SW480 (cell line): ENCODE measurements around the gene RCC1.
"Not testable (repeated sequence)": the region's sequence is repeated elsewhere in the genome, so short reads cannot be mapped to it uniquely, and the experiment has no call there.

Source experiments
- DNase-seq: peaks from one replicate; pipeline ENCODE4 v3.0.0-alpha.2; 2016; ENCODE audit warnings: low spot score

The RCC1 gene

DNA sequence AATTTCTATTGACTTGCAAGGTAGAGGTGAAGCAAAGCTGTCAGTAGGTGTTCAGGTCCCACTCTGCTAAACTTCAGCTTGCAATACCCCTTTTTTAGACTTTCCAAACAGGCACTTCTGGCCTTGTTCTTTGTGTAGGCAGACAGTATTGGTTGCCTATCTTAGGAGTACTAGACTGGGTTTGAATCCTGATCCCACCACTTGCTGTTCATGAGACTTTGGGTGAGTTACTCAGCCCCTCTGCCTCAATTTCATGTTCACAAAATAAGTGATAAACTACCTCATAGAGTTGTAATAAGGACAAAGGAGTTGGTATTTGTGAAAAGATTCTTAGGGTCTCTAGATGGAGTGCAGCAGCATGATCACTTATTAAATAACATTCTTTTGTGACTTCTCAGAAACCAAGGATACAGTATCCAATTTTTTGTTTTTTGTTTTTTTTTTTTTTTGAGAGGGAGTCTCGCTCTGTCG lies 5.2 kb downstream of the RCC1 start:
- DNase-seq = no peak

DNA sequence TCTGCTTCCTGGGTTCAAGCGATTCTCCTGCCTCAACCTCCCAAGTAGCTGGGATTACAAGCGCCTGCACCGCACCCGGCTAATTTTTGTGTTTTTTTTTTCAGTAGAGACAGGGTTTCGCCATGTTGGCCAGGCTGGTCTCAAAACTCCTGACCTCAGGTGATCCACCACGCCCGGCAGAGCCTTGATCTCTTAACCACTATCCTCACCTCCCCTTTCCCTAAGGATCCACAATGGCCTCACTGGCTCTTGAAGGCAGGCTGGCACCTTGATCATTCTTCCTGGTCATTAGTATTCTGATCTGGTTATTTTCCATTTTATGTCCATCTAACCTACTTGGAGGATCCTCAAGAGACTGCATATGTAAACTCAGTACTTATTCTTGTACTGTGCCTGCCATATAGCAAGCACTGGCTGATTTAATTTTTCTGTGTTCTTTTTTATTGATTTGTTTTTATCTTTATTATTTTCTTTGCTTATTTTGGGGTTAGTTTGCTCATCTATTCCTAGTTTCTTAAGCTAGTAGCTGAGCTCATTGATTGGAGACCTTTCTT lies 6.3 kb downstream of the RCC1 start:
- DNase-seq = peak; percentile 50

DNA sequence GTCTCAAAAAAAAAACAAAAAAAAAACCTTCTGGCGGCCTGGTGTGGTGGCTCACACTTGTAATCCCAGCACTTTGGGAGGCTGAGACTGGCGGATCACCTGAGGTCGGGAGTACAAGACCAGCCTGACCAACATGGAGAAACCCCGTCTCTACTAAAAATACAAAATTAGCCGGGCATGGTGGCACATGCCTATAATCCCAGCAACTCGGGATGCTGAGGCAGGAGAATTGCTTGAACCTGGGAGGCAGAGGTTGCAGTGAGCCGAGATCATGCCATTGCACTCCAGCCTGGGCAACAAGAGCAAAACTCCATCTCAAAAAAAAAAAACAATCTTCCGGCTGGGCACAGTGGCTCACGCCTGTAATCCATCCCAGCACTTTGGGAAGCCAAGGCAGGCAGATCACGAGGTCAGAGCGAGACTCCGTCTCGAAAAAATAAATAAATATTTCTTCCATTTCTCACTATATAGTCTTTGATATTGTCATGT lies 8.6 kb downstream of the RCC1 start:
- DNase-seq = not testable (repeated sequence)

DNA sequence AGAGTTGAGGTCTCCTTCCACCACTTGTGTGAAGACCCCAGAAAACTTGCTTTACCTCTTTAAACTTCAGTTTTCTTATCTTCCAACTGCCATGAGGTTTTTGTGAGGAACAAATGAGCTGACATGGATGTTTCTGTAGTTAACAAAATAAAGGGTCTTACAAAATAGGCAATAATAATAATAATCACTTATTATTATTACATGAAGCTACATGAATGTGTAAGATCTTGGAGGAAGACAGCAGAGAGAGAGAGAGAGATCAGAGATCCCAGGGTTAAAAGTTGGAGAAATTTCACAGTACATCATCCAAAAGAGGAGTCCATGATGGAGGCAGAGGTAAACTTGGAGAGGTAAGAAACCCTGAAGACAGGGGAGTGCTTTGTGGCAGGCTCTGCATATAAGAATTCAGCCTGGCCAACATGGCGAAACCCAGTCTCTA lies 10.7 kb downstream of the RCC1 start:
- DNase-seq = peak; percentile 51

DNA sequence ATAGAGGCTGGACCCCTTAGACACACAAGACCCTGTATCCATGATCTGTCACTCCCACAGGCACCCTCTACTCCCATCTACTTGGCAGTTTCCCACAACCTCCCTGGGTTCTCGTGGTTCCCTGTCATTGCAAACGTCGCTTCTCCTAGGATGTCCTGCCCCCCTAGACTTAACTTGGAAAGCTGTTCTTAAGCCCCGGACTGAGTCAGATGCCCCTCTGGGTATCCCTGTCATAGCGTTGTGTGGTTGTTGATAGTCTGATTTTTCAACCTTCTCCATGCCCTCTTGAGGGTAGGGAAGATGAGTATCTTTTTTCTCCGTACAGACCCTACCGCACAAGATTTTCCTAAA lies 11.8 kb downstream of the RCC1 start:
- peak; percentile 73 for DNase-seq

DNA sequence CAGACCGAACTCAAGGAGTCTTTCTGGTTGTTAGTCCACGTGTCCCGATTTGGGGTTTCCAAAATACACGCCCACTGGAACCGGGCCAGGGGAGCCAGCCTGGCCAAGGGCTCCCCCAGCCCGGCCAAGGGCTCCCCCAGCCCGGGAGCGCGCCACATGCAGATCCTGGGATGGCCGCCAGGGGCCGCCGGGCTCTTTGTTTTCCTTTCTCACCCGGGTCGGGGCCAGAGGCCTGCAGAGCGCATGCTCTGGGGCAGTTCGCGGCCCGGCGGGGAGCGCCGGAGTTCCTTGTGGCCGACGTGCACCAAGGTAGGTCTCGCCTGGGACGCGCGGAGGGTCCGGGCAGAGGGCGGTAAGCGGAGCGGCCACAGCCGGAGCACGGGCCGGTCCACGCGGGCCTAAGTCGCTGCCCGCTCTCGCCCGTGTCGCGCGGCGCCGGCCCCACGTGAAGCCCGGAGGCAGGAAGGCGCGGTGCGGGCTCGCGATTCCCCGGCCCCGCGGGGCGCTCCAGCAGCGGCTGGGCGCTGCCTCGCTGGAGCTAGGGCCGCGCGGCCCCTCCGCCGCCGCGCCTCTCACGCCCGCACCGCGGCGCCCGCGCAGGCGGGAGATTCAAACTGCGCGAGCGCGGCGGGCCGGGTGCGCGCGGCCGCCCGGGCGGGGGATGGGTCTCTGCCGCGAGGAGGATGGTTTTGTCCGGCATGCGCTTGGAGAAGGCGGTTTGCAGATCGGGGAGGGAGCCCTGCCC lies 12.3 kb downstream of the RCC1 start:
- DNase-seq = peak; percentile 85

DNA sequence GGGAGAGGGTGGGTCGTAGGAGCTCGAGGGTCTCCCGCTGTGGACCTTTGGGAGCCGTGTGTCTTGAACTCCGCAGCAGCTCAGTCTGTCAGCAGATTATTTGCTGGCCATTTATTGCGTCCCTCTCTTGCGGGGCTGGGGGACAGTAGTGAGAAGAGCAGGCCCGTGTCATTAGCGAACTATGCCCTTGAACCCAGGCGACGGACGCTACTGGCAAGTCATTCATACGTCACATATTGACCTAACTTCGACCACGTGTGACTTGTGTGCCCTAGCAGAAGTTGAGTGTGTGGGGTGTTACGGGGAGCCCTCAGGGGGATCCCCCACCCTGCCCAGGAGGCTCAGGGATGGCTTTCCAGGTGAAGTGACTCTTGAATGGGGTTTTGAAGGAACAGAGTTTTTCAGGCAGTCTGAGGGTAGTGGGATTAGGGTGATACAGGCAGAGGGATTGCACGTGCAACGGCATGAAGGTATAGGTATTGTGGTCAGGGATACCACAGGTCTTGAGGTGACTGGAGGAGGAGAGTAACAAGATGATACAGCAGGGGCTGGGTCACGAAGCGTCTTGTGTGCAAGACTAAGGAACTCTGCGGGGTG lies 13.0 kb downstream of the RCC1 start:
- no peak for DNase-seq

DNA sequence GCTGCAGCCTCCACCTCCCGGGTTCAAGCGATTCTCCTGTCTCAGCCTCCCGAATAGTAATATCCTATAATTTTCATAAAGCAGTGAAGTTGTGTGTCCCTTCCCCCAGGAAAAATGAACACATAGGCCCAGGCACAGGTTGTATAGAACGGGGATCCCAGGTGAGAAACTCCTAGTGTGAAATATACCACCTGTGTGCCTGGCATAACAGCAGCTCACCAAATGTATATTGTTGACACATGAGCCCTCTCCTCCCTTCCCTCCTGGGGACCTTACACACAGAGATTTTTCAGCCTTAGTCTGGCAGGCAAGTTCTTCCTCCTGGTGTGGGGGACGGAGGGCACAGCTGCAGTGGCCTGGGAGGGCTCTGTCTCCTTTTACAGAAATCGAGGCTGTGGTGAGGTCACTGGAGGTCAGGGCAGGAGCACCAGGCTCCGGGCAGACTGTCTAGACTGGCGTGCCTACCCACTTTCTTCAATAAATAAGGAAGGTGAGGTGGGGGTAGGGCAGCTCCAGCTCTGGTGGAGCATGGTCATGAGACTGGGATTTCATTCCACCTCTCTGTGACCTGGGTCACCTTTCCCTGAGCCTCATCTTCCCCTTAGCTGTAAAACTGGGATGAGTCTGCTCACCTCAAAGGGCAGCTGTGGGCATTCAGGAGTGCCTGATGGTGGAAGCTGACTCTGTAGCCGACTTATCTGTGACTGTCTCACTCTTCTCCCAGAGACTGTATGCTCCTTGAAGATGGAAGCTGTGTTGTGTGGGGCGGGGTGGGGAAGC lies 14.3 kb downstream of the RCC1 start:
- DNase-seq = no peak

DNA sequence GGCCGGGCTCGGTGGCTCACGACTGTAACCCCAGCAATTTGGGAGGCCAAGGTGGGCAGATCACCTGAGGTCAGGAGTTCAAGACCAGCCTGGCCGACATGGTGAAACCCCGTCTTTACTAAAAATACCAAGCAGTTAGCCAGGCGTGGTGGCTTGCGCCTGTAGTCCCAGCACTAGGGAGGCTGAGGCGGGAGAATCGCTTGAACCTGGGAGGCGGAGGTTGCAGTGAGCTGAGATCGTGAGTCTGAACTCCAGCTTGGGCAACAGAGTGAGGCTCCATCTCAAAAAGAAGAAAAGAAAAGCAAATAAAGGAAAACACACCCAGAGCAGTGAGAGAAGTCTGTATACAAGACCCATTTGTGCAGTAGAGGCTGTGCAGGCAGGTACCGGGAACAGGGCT lies 15.0 kb downstream of the RCC1 start:
- DNase-seq = not testable (repeated sequence)

DNA sequence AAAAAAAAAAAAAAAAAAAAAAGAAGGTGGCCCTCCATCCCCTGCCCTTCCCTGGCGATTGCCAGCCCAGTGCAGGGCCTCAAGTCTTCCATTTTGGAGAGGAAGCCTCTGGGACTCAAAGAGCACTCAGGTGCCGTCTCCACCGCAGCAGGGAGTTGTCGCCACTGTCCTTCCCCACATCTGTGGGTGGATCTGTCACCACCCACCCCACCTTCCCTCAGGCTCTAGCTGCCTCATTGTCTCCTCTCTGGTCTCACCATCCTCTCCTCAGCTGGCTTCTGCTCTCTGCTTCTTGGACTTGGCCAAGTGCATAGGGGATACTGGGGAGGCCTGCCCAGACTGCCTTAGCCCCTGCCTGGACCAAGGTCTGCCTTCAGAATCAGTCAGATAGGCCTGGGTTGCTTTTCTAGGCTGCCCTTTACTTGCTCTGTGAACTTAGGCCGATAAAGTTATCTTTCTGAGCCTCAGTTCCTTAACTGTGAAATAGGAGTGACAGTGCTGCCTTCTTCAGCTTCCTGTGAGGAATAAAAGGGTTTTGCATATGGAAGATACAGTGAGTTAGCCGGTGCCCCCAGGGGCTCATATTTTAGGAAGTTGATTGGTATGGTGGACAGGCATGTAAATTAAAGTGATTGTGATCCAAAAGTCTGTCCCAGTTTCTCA lies 15.8 kb downstream of the RCC1 start:
- no peak for DNase-seq

DNA sequence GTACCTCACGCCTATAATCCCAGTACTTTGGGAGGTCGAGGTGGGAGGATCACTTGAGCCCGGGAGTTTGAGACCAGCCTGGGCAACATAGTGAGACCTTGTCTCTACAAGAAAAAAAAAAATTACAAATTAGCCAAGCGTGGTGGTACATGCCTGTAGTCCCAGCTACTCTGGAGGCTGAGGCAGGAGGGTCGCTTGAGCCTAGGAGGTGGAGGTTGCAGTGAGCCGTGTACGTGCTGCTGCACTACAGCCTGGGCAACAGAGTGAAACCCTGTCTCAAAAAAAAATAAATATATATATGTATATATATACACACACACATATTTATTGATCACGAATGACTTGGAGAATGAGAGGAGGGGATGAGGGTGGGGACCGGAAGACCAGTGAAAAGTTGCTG lies 16.7 kb downstream of the RCC1 start:
- DNase-seq = not testable (repeated sequence)

DNA sequence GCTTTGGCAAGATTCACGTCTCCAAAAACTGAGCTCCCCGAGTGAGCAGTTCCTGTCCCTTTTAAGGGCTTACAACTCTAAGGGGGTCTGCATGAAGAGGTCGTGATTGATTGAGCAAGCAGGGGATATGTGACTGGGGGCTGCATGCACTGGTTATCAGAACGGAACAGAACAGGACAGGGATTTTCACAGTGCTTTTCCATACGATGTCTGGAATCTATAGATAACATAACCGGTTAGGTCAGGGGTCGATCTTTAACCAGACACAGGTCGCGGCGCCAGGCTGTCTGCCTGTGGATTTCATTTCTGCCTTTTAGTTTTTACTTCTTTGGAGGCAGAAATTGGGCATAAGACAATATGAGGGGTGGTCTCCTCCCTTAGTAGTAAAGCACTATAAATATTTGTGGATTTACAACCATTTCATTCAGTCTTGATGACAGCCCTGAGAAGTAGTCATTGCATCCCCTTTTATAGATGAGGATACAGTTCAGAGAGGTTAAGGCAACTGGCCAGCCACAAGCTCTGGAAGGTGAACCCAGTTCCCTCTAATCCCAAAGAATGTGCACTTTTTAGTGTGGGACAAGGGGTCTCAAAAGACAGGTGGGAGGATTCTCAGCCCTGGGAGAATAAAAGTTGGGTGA lies 19.3 kb downstream of the RCC1 start:
- DNase-seq = not testable (repeated sequence)

DNA sequence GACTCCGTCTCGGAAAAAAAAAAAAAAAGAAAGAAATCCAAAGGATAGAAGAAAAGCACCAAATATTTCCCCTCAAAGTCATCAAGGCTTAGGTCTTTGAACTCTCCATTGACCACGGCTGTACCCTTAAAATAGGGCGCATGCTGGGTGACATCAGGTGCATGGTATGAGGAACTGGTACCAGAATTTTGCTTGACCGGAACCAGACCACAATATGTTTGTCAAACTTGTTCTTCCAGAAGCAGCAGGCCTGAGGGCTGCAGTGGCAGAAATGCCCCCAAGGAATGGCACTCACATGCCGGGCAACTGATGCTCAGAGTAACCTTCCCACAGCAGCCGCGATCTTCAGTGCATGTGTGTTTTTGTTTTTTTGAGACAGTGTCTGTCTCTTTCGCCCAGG lies 21.0 kb downstream of the RCC1 start:
- no peak for DNase-seq

DNA sequence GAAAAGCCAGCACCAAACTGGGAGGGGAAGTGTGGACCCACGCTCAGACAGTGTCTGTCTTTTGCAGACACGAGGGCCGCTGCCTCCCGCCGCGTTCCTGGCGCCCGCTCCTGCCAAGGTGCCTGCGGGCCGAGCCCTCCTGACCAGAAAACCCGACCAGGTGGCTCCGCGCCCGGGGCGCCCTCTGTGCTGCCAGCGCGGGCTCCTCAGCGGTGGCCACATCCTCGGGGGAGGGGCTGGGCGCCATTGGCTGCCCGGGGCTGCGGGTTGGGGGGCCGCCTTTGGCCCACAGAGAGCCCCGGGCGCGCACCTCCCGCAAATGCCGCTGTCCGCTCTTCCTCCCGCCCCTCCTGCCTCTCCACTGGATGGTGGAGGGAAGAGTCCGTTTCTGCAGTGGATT lies 24.6 kb downstream of the RCC1 start:
- no peak for DNase-seq

DNA sequence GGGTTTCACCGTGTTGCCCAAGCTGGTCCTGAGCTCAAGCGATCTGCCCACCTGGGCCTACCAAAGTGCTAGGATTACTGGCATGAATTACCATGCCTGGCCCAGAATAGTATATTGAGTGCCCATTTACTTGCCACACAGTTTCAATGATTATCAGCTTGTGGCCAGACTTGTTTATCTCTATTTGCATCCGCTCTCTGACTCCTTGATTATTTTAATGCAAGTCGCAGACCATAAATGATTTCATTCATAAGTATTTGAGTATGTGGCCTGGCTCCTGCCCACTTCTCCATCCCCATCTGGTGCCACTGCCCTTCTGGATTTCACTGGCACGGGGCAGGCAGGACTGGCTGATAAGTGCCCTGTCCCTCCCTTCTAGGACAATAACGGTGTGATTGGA lies 28.8 kb downstream of the RCC1 start:
- DNase-seq = no peak

DNA sequence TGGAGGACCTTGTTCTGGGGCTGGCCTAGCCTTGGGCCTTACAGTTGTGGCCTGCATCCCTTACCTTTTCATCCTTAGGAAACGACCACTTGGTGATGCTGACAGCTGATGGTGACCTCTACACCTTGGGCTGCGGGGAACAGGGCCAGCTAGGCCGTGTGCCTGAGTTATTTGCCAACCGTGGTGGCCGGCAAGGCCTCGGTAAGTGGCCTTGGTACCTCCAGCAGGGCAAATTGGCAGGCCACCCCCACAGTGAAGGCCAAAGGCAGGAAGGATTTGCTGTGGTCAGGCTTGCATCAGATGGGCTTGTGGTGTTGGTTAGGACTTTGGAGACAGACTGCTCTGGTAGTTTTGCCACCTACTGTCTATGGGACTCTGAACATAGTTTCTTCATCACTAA lies 29.3 kb downstream of the RCC1 start:
- DNase-seq = no peak

DNA sequence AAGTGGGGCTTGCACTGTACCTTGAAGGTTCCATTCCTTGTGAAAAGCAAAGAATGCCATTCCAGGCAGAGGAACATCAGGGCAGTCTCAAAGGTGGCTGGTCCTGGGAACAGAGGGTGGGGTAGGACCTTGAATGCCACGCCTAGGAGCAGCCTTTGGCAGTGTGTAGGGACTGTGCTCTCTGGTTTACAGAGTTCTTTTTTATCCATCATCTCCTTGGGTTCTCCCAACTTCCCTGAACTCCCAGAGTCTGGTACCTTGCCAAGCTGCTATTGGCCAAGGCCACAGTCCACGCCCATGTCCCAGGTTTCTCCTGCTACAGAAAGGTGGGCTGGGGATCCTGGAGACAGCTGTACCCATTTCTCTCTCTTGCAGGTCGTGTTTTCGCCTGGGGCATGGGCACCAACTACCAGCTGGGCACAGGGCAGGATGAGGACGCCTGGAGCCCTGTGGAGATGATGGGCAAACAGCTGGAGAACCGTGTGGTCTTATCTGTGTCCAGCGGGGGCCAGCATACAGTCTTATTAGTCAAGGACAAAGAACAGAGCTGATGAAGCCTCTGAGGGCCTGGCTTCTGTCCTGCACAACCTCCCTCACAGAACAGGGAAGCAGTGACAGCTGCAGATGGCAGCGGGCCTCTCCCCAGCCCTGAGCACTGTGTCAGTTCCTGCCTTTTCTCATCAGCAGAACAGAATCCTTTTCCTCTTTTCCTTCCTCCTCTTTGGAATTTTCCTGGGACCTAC lies 31.8 kb downstream of the RCC1 start:
- no peak for DNase-seq

DNA sequence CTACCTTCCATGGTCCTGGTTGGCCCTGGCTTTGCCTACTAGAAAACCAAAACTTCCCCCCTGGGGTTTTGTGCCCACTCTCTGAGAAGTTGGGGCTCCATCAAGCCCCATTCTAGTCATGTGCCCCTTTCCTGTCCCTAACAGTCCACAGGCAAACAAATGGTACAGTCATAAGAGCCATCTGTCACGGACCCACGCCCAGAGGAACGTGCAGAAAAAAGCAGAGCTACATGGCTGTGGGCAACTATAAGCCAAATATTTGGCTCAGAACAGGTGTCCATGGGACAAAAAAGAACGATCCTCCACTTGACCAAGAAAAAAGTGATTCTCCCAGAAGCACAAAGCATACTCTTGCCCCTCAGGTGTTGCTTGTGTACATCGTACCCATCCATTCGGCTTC lies 32.4 kb downstream of the RCC1 start:
- no peak for DNase-seq

DNA sequence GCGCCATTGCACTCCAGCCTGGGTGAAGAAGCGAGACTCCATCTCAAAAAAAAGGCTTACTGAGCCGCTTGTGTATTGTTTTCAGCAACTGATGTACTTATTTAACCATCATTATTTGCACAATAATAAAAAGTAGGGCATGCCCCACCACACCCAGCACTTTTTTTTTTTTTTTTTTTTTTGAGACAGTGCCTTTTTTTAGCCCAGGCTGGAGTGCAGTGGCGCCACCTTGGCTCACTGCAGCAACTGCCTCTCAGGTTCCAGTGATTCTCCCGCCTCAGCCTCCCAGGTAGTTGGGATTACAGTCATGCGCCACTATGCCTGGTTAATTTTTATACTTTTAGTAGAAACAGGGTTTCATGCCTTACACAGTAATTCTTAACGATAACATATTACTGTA lies 34.8 kb downstream of the RCC1 start:
- DNase-seq = no peak

DNA sequence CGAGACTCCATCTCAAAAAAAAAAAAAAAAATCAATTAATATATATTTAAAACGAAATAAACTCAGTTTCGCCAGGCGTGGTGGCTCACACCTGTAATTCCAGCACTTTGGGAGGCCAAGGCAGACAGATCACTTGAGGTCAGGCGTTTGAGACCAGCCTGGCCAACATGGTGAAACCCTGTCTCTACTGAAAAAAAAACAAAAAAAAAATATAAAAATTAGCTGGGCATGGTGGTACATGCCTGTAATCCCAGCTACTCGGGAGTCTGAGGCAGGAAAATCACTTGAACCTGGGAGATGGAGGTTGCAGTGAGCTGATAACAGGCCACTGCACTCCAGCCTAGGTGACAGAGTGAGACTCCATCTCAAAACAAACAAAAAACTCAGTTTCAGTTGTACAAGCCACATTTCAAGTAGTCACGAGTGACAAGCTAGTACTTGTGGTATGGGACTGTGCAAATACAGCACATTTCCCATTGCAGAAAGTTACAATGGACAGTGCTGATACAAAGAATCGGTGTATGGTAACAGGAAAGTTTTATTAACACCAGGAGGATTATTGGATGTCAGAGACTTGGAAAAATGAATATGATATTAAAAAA lies 35.7 kb downstream of the RCC1 start:
- not testable (repeated sequence) for DNase-seq
